Neural cell (in vitro differentiated cells): ENCODE results near the gene CANX. TPM values are rescaled to one million over a fixed set of nuclear protein-coding genes. Genes with fewer than 3 reads are reported as not detected.
A peak's percentile ranks its signal among the peaks of the same experiment; 100 is the strongest.
"Not testable (repeated sequence)": the region's sequence is repeated elsewhere in the genome, so short reads cannot be mapped to it uniquely, and the experiment has no call there.

ENCODE experiments used
- H2AFZ ChIP-seq: fragments of 200-600, 300-800 bp; sonication (generic), shearing (Covaris generic); 2 replicates; pipeline ENCODE4 v1.6.0; 2014; ENCODE audit warnings: low read depth, mild to moderate bottlenecking, antibody characterized with exemption, low read length, moderate library complexity
- H3F3A ChIP-seq: fragments of 200-600 bp; shearing (Covaris generic); 2 replicates; pipeline ENCODE4 v1.6.1; 2016; ENCODE audit warnings: mild to moderate bottlenecking, moderate library complexity, mixed read lengths, antibody characterized with exemption, low read length; ENCODE audit not compliant: insufficient read depth, poor library complexity, severe bottlenecking
- H3K27ac ChIP-seq: fragments of 200-600, 300-800 bp; sonication (generic), shearing (Covaris generic); 2 replicates; pipeline ENCODE4 v1.5.1; 2014; ENCODE audit warnings: mild to moderate bottlenecking, low read length, moderate library complexity
- H3K27me3 ChIP-seq: fragments of 300-800, 200-600 bp; sonication (generic), shearing (Covaris generic); 2 replicates; pipeline ENCODE4 v1.6.0; 2014; ENCODE audit warnings: mild to moderate bottlenecking, low read depth, low read length, moderate library complexity; ENCODE audit not compliant: insufficient read depth
- H3K36me3 ChIP-seq: fragments of 300-800, 200-600 bp; sonication (generic), shearing (Covaris generic); 2 replicates; pipeline ENCODE4 v1.5.1; 2014; ENCODE audit warnings: mild to moderate bottlenecking, antibody characterized with exemption, low read length, moderate library complexity; ENCODE audit not compliant: insufficient read depth
- H3K4me2 ChIP-seq: fragments of 300-800, 200-600 bp; sonication (generic), shearing (Covaris generic); 2 replicates; pipeline ENCODE4 v1.6.0; 2014; ENCODE audit warnings: mild to moderate bottlenecking, low read length
- H3K4me3 ChIP-seq: fragments of 300-800, 200-600 bp; sonication (generic), shearing (Covaris generic); 2 replicates; pipeline ENCODE4 v1.5.1; 2014; ENCODE audit warnings: mild to moderate bottlenecking, low read length, moderate library complexity
- H3K79me2 ChIP-seq: fragments of 200-600 bp; shearing (Covaris generic); replicated peaks from 2 replicates; pipeline ENCODE4 v1.6.0; 2014; ENCODE audit warnings: mild to moderate bottlenecking, low read length, moderate library complexity; ENCODE audit not compliant: insufficient read depth
- H3K9ac ChIP-seq: fragments of 300-800, 200-600 bp; sonication (generic), shearing (Covaris generic); 2 replicates; pipeline ENCODE4 v1.6.1; 2016; ENCODE audit warnings: mild to moderate bottlenecking, low read length, mixed read lengths
- H3K9me2 ChIP-seq: fragments of 200-600 bp; shearing (Covaris generic); 2 replicates; pipeline ENCODE4 v1.6.1; 2016; ENCODE audit warnings: mild to moderate bottlenecking, low read length, mixed read lengths; ENCODE audit not compliant: insufficient read depth
- H3K9me3 ChIP-seq: fragments of 200-600, 300-800 bp; sonication (generic), shearing (Covaris generic); 2 replicates; pipeline ENCODE4 v1.6.1; 2016; ENCODE audit warnings: mild to moderate bottlenecking, mixed run types, low read length, moderate library complexity, mixed read lengths
- H4K20me1 ChIP-seq: fragments of 200-600 bp; shearing (Covaris generic); 2 replicates; pipeline ENCODE4 v1.6.1; 2016; ENCODE audit warnings: mild to moderate bottlenecking, mixed run types; ENCODE audit not compliant: insufficient read depth
- EP300 ChIP-seq: fragments of 450-650 bp; conservative IDR thresholded peaks from 2 replicates; pipeline ENCODE4 v1.6.1; 2014; ENCODE audit warnings: antibody characterized with exemption, mild to moderate bottlenecking, moderate library complexity; ENCODE audit not compliant: poor library complexity, severe bottlenecking
- EZH2 ChIP-seq: fragments of 200-600, 300-800 bp; shearing (Covaris generic), sonication (generic); IDR thresholded peaks from 2 replicates; pipeline ENCODE4 v1.6.1; 2014; ENCODE audit warnings: antibody characterized with exemption, low read length, borderline replicate concordance, mild to moderate bottlenecking; ENCODE audit not compliant: insufficient read depth, poor library complexity, severe bottlenecking
- MXI1 ChIP-seq: fragments of 450-650 bp; conservative IDR thresholded peaks from 2 replicates; pipeline ENCODE4 v1.6.1; 2014; ENCODE audit warnings: antibody characterized with exemption, mild to moderate bottlenecking; ENCODE audit not compliant: poor library complexity, severe bottlenecking
- POLR2AphosphoS5 ChIP-seq: IDR thresholded peaks from 2 replicates; pipeline ENCODE4 v1.6.1; 2012
- RAD21 ChIP-seq: fragments of 450-650 bp; conservative IDR thresholded peaks from 2 replicates; pipeline ENCODE4 v1.6.1; 2014; ENCODE audit warnings: antibody characterized with exemption, mild to moderate bottlenecking, moderate library complexity
- SMC3 ChIP-seq: fragments of 450-650 bp; conservative IDR thresholded peaks from 2 replicates; pipeline ENCODE4 v1.6.1; 2014; ENCODE audit warnings: antibody characterized with exemption, mild to moderate bottlenecking, moderate library complexity; ENCODE audit not compliant: poor library complexity
- TAF1 ChIP-seq: IDR thresholded peaks from 2 replicates; pipeline ENCODE4 v1.6.1; 2012; ENCODE audit warnings: low read depth
- polyA minus RNA-seq: library from RNA; depleted of rRNA, polyadenylated mRNA; stranded (reverse); fragments of >200 nt; gene quantifications from 2 replicates; pipeline ENCODE4 v1.2.3, GENCODE V29; 2014
- polyA plus RNA-seq: library from polyadenylated mRNA; depleted of rRNA; stranded (reverse); fragments of >200 nt; gene quantifications from 2 replicates; pipeline ENCODE4 v1.2.3, GENCODE V29; 2014
- TF ChIP-seq, protein P1 (sequence below): fragments of 450-650 bp; IDR thresholded peaks from 2 replicates; pipeline ENCODE4 v1.5.1; 2014; ENCODE audit warnings: antibody characterized with exemption, mild to moderate bottlenecking, moderate library complexity; ENCODE audit not compliant: poor library complexity, severe bottlenecking
- TF ChIP-seq, protein P2 (sequence below): IDR thresholded peaks from 2 replicates; pipeline ENCODE4 v1.6.1; 2012; ENCODE audit warnings: borderline replicate concordance

The CANX gene, protein sequence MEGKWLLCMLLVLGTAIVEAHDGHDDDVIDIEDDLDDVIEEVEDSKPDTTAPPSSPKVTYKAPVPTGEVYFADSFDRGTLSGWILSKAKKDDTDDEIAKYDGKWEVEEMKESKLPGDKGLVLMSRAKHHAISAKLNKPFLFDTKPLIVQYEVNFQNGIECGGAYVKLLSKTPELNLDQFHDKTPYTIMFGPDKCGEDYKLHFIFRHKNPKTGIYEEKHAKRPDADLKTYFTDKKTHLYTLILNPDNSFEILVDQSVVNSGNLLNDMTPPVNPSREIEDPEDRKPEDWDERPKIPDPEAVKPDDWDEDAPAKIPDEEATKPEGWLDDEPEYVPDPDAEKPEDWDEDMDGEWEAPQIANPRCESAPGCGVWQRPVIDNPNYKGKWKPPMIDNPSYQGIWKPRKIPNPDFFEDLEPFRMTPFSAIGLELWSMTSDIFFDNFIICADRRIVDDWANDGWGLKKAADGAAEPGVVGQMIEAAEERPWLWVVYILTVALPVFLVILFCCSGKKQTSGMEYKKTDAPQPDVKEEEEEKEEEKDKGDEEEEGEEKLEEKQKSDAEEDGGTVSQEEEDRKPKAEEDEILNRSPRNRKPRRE
- polyA plus RNA-seq (227 and 232 TPM in 2 replicates), polyA minus RNA-seq (346 and 374 TPM in 2 replicates)

DNA sequence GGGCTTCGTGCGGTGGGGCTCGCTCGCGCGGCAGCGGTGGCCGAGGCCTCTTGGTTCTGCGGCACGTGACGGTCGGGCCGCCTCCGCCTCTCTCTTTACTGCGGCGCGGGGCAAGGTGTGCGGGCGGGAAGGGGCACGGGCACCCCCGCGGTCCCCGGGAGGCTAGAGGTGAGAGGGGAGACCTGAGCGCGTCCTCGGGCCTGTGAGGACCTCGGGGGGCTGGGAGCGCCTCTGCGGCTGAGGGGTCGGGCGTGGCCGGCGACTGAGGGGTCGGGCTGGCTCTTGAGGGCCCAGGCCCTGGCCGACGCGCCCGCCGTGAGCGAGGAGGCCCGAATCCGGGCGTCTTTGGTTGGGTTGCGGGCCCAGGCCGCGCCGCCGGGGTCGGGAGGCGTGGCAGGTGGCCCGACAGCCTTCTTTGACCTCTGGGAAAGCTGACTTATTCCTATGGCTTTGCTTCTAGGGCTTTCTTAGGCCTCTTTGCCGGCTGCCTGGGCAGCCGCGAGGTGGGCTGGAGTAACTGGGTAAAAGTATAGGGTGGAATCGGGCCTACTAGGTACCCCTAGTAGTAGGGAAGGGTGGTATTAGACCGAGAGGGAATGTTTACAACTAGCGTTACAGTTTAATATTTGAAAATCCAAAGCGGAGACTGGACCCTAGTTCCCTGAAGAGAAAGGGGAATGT, at the start of gene CANX:
TSS of gene CANX (plus strand) at position 33 of the 681 bp plus-strand sequence. CDS start 6,715 bp downstream, outside the sequence.
- no peaks in the 10 kb centered on the region for H3K27me3 ChIP-seq
- peak within 1 kb of the TSS; percentile 82 for H3K4me2 ChIP-seq
- H3K36me3 ChIP-seq, result no peaks in the 10 kb centered on the region
- H3K9me2 ChIP-seq, result no peaks in the 10 kb centered on the region
- peaks cover 4% of the 10 kb centered on the region for H4K20me1 ChIP-seq
- H3K27ac ChIP-seq, result peak within 1 kb of the TSS; percentile 91
- TF ChIP-seq TAF1, result peak; percentile 0
- TF ChIP-seq, protein P1, sequence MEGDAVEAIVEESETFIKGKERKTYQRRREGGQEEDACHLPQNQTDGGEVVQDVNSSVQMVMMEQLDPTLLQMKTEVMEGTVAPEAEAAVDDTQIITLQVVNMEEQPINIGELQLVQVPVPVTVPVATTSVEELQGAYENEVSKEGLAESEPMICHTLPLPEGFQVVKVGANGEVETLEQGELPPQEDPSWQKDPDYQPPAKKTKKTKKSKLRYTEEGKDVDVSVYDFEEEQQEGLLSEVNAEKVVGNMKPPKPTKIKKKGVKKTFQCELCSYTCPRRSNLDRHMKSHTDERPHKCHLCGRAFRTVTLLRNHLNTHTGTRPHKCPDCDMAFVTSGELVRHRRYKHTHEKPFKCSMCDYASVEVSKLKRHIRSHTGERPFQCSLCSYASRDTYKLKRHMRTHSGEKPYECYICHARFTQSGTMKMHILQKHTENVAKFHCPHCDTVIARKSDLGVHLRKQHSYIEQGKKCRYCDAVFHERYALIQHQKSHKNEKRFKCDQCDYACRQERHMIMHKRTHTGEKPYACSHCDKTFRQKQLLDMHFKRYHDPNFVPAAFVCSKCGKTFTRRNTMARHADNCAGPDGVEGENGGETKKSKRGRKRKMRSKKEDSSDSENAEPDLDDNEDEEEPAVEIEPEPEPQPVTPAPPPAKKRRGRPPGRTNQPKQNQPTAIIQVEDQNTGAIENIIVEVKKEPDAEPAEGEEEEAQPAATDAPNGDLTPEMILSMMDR, result no peak
- TF ChIP-seq POLR2AphosphoS5, result peak; percentile 77
- no peak for TF ChIP-seq RAD21
- no peak for TF ChIP-seq EP300
- TF ChIP-seq MXI1, result peak; percentile 68
- TF ChIP-seq, protein P2, sequence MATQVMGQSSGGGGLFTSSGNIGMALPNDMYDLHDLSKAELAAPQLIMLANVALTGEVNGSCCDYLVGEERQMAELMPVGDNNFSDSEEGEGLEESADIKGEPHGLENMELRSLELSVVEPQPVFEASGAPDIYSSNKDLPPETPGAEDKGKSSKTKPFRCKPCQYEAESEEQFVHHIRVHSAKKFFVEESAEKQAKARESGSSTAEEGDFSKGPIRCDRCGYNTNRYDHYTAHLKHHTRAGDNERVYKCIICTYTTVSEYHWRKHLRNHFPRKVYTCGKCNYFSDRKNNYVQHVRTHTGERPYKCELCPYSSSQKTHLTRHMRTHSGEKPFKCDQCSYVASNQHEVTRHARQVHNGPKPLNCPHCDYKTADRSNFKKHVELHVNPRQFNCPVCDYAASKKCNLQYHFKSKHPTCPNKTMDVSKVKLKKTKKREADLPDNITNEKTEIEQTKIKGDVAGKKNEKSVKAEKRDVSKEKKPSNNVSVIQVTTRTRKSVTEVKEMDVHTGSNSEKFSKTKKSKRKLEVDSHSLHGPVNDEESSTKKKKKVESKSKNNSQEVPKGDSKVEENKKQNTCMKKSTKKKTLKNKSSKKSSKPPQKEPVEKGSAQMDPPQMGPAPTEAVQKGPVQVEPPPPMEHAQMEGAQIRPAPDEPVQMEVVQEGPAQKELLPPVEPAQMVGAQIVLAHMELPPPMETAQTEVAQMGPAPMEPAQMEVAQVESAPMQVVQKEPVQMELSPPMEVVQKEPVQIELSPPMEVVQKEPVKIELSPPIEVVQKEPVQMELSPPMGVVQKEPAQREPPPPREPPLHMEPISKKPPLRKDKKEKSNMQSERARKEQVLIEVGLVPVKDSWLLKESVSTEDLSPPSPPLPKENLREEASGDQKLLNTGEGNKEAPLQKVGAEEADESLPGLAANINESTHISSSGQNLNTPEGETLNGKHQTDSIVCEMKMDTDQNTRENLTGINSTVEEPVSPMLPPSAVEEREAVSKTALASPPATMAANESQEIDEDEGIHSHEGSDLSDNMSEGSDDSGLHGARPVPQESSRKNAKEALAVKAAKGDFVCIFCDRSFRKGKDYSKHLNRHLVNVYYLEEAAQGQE, result peak; percentile 51
- no peak for TF ChIP-seq EZH2
- no peak for TF ChIP-seq SMC3
- no peaks in the 10 kb centered on the region for H3F3A ChIP-seq
- peak within 1 kb of the TSS; percentile 94 for H3K9ac ChIP-seq
- peaks cover 47% of the 10 kb centered on the region for H3K79me2 ChIP-seq
- H3K4me3 ChIP-seq, result peak within 1 kb of the TSS; percentile 95
- no peaks in the 10 kb centered on the region for H3K9me3 ChIP-seq
- H2AFZ ChIP-seq, result peak within 1 kb of the TSS; percentile 47

DNA sequence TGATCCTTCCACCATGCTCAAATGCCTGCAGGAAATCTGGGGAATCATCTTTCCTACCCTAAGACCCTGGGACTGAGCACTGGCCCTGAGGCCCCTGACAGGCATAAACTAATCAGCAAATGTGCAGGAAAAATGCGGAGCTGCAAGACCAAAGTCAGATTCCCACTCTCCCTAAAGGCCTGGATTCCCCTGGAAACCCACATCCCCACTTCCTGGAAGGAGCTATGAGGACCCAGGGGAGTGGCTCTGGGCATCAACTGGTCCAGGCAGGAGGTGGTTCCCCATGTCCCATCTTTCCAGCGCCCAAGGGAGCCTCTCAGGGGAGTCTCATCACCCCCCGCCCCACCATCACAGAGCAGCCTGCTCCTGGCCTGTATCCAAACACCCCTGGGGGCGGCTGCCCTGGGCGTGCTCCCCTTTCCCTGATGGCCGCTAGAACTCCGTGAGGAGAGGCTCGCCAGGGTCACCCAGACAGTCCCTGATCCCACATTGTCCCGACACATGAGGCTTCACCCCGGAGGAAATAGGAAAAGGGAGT, 49.5 kb upstream of the CANX start:
- H4K20me1 ChIP-seq, H3K27ac ChIP-seq, H3K9me3 ChIP-seq, H3F3A ChIP-seq, H3K79me2 ChIP-seq, H3K4me2 ChIP-seq, H3K4me3 ChIP-seq, H3K9ac ChIP-seq, H3K27me3 ChIP-seq, H3K36me3 ChIP-seq, H2AFZ ChIP-seq, H3K9me2 ChIP-seq: not testable (repeated sequence)

DNA sequence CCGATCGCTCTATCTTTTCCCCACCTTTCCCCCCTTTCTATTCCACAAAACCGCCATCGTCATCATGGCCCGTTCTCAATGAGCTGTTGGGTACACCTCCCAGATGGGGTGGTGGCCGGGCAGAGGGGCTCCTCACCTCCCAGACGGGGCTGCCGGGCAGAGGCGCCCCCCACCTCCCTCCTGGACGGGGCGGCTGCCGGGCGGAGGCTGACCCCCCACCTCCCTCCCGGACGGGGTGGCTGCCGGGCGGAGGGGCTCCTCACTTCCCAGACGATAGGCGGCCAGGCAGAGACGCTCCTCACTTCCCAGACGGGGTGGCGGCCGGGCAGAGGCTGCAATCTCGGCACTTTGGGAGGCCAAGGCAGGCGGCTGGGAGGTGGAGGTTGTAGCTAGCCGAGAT, 48.5 kb upstream of the CANX start:
- H3K27me3 ChIP-seq, H3K36me3 ChIP-seq, H3K4me2 ChIP-seq, H3K79me2 ChIP-seq, H3K4me3 ChIP-seq, H3K9me2 ChIP-seq, H3K9me3 ChIP-seq, H2AFZ ChIP-seq, H3K27ac ChIP-seq, H4K20me1 ChIP-seq, H3F3A ChIP-seq, H3K9ac ChIP-seq: not testable (repeated sequence)

DNA sequence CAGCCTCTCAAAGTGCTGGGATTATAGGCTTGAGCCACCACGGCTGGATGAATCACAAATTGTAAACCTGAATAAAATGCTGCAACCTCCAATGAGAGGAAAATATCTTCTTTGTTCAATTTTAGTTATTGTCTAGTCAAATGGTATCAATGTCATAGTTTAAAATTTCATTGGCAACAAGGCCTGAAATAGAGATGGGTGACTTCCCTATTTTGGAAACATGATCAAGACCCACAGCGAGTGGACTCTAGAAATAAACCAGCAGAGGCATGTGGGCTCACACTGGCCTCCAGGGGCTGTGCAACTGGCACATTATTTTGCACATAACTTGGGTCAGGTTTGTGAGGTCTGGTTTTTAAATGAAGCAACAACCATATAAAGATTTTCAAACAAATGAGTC, 45.6 kb upstream of the CANX start:
- H3K9me3 ChIP-seq, H3K9me2 ChIP-seq, H3K79me2 ChIP-seq, H3F3A ChIP-seq, H3K9ac ChIP-seq, H3K4me3 ChIP-seq, H2AFZ ChIP-seq, H3K4me2 ChIP-seq, H3K36me3 ChIP-seq, H3K27ac ChIP-seq, H4K20me1 ChIP-seq, H3K27me3 ChIP-seq: not testable (repeated sequence)
